Measurements from ENCODE around the gene SLC8A2. TPM values are rescaled to one million over a fixed set of nuclear protein-coding genes. Genes with fewer than 3 reads are reported as not detected.

The SLC8A2 gene
- total RNA-seq, 1 donor from 2014 or later, result 0.70 TPM

DNA sequence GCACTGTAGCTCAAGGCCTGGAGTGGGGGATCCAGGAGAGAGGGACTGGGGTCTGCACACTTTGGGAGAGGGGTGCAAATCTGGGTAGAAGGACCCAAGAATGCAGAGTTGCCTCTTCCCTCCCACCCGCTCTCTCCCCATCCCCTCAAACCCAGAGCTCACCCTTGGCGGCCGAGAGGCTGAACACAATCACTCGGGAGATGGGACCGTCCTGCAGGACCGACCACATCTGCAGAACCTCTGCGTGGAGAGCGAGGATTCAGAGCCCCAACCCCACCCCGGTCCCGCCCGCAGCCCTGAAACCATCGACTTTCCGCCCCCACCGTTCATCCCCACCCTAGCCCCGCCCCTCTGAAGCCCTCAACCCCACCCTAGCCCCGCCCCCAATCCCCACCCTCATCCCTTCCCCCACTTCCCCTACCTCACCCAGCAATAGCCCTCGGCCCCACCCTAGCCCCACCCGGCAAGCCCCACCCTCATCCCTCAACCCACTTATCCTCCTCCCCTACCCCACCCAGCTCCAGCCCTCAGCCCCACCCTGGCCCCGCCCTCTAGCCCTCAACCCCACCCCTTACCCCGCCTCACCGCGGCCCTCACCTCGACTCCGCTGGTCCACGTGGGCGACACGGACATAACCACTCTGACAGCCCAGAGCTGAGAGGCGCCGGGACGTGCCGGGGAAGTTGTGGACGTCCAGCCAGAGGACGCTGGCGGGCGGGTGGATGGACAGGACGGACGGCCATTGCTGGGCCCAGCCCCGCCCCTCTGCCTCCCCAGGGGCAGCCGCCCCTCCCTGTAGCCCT lies 8.2 kb upstream of the SLC8A2 start:
- H3K27ac Mint-ChIP-seq (ENCODE audit: unreplicated experiment), result no peak overlapping the region
- no peak overlapping the region for H3K4me3 Mint-ChIP-seq
- peaks cover 2% of the 10 kb centered on the region for H3K36me3 Mint-ChIP-seq (ENCODE audit: low read depth)
- H3K4me1 Mint-ChIP-seq, result peaks cover 13% of the 10 kb centered on the region
- TF ChIP-seq, protein P1, sequence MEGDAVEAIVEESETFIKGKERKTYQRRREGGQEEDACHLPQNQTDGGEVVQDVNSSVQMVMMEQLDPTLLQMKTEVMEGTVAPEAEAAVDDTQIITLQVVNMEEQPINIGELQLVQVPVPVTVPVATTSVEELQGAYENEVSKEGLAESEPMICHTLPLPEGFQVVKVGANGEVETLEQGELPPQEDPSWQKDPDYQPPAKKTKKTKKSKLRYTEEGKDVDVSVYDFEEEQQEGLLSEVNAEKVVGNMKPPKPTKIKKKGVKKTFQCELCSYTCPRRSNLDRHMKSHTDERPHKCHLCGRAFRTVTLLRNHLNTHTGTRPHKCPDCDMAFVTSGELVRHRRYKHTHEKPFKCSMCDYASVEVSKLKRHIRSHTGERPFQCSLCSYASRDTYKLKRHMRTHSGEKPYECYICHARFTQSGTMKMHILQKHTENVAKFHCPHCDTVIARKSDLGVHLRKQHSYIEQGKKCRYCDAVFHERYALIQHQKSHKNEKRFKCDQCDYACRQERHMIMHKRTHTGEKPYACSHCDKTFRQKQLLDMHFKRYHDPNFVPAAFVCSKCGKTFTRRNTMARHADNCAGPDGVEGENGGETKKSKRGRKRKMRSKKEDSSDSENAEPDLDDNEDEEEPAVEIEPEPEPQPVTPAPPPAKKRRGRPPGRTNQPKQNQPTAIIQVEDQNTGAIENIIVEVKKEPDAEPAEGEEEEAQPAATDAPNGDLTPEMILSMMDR (conservative IDR thresholded peaks at IDR 0.05), result no peak
- DNase-seq (ENCODE audit: low read depth, low spot score), result no peak
- H3K27me3 Mint-ChIP-seq (ENCODE audit: low read depth), result peaks cover 22% of the 10 kb centered on the region
- H3K9me3 Mint-ChIP-seq, result no peaks in the 10 kb centered on the region

DNA sequence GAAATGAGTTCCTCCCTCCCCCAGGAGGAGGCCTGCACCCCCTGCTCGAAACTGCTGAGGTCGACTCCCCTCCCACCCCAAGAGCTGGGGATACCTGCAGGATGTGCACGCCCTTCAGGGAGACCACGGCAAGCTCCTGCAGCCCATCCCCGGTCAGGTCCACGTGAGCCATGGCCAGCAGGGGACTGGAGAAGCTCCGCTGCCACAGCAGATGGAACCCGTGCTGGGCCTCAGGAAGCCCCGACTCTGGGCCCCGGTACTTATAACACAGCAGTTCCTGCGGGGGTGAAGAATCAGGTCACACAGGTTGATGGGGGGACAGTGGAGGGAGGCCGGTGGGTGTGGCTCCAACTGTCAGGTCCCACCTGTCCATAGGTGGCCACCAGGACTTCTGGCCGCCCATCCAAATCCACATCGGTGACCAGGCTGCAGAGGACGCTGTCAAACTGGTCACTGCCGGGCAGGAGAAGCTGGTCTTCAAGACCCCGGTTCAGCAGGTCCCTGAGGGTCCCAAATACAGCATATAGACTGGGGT lies 4.8 kb upstream of the SLC8A2 start:
- peaks cover 29% of the 10 kb centered on the region for H3K27me3 Mint-ChIP-seq (ENCODE audit: low read depth)
- TF ChIP-seq, protein P1 (conservative IDR thresholded peaks at IDR 0.05), result no peak
- peaks cover 5% of the 10 kb centered on the region for H3K4me1 Mint-ChIP-seq
- peaks cover 2% of the 10 kb centered on the region for H3K36me3 Mint-ChIP-seq (ENCODE audit: low read depth)
- H3K4me3 Mint-ChIP-seq, result no peak overlapping the region
- DNase-seq (ENCODE audit: low read depth, low spot score), result no peak
- no peak overlapping the region for H3K27ac Mint-ChIP-seq (ENCODE audit: unreplicated experiment)
- H3K9me3 Mint-ChIP-seq, result no peaks in the 10 kb centered on the region

DNA sequence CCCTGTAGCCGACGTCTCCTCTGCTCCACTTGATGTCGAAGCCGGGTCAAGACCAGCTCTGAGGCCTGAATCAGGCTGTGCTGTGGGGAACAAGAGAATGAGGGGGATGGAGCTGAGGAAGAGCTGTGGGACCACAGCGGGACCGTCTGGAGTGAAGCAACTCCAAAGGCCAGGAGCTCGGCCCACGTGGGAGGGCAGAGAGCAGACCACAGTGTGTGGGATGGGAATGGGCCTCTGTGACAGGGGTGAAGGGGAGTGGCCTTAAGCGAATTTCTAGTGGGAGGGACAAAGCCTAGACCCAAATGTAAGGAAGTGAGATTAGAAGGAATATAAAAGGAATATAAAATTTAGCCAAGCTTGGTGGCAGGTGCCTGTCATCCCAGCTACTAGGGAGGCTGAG lies 3.8 kb upstream of the SLC8A2 start:
- peaks cover 28% of the 10 kb centered on the region for H3K27me3 Mint-ChIP-seq (ENCODE audit: low read depth)
- no peaks in the 10 kb centered on the region for H3K9me3 Mint-ChIP-seq
- H3K4me1 Mint-ChIP-seq, result peaks cover 12% of the 10 kb centered on the region
- TF ChIP-seq, protein P1 (conservative IDR thresholded peaks at IDR 0.05), result no peak
- H3K4me3 Mint-ChIP-seq, result no peak overlapping the region
- peaks cover 2% of the 10 kb centered on the region for H3K36me3 Mint-ChIP-seq (ENCODE audit: low read depth)
- H3K27ac Mint-ChIP-seq (ENCODE audit: unreplicated experiment), result no peak overlapping the region
- DNase-seq (ENCODE audit: low read depth, low spot score), result no peak

- TF ChIP-seq, protein P1 (conservative IDR thresholded peaks at IDR 0.05), result no peak
- Mint-ChIP-seq H3K36me3 (ENCODE audit: low read depth) (no peaks in the 10 kb centered on the region), H3K27ac (ENCODE audit: unreplicated experiment) (no peak overlapping the region), H3K9me3 (no peaks in the 10 kb centered on the region), H3K4me3 (no peak overlapping the region), H3K4me1 (peaks cover 15% of the 10 kb centered on the region), H3K27me3 (ENCODE audit: low read depth) (peaks cover 40% of the 10 kb centered on the region)
- DNase-seq (ENCODE audit: low read depth, low spot score), result no peak
Measured at GRCh38 chr19:47473336-47473735, 1.6 kb upstream of the SLC8A2 start.

DNA sequence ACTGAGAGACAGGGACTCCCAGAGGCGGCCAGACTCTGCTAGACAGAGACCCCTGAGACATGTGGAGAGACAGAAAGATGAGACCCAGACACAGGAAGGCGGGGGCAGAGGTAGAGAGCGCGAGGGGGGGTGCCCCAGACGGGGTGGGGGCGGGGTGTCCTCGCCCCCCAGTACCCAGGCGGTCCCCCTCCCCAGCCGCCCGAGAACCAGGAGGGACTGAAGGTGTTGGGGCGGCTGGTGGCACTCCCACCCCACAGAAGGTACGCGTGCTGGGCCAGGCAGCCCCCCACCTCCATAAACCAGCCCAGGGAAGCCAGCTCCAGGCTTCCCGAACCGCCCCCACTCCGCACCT lies 336 bp downstream of the SLC8A2 start:
- Mint-ChIP-seq H3K36me3 (ENCODE audit: low read depth) (no peaks in the 10 kb centered on the region), H3K27ac (ENCODE audit: unreplicated experiment) (no peak overlapping the region), H3K4me3 (peak overlapping the region; percentile 67), H3K27me3 (ENCODE audit: low read depth) (peaks cover 56% of the 10 kb centered on the region), H3K9me3 (no peaks in the 10 kb centered on the region), H3K4me1 (peaks cover 15% of the 10 kb centered on the region)
- TF ChIP-seq, protein P1 (conservative IDR thresholded peaks at IDR 0.05), result no peak
- DNase-seq (ENCODE audit: low read depth, low spot score), result no peak

Data from neural crest cell (in vitro differentiated cells).